OCI-LY7 (cell line): ENCODE results near the gene SND1. TPM values are rescaled to one million over a fixed set of nuclear protein-coding genes. Genes with fewer than 3 reads are reported as not detected.

Experiments
- BruUV-seq: library from RNA; stranded (reverse); fragments of 400-500 nt; replicated peaks from 2 replicates; lab custom pipeline; 2021; lab: Mats Ljungman, UMichigan
- CTCF ChIA-PET: fragments of 300-600 bp; sonication (Branson Sonifier 250); formaldehyde crosslinking; loops from one replicate; lab custom pipeline; 2022; ENCODE audit warnings: antibody characterized with exemption; ENCODE audit not compliant: unreplicated experiment; lab: Charles Lee
- POLR2A ChIA-PET: fragments of 300-600 bp; sonication (Branson Sonifier 250); formaldehyde crosslinking; loops from one replicate; lab custom pipeline; 2022; ENCODE audit warnings: antibody characterized with exemption; lab: Charles Lee
- DNase-seq: peaks from one replicate; pipeline ENCODE4 v3.0.0-alpha.2; 2015; ENCODE audit warnings: low spot score
- H2AFZ ChIP-seq: fragments of 200-600 bp; sonication (generic), shearing (Covaris generic); 2 replicates; pipeline ENCODE4 v1.6.1; 2014; ENCODE audit warnings: mild to moderate bottlenecking, antibody characterized with exemption, low read length, moderate library complexity
- H3K27ac ChIP-seq: fragments of 200-600 bp; sonication (generic); 2 replicates; pipeline ENCODE4 v1.5.1; 2014; ENCODE audit warnings: mixed run types, low read depth, mild to moderate bottlenecking, moderate library complexity, low read length, inconsistent platforms; ENCODE audit not compliant: poor library complexity, severe bottlenecking
- H3K36me3 ChIP-seq: fragments of 200-600 bp; sonication (generic); 2 replicates; pipeline ENCODE4 v1.6.1; 2014; ENCODE audit warnings: mild to moderate bottlenecking, antibody characterized with exemption, low read length, moderate library complexity, mixed read lengths; ENCODE audit not compliant: insufficient read depth
- H3K4me1 ChIP-seq: fragments of 200-600 bp; sonication (generic); 2 replicates; pipeline ENCODE4 v1.5.1; 2014; ENCODE audit warnings: mild to moderate bottlenecking, low read length; ENCODE audit not compliant: insufficient read depth, poor library complexity, severe bottlenecking
- H3K4me2 ChIP-seq: fragments of 200-600 bp; sonication (generic); 2 replicates; pipeline ENCODE4 v1.6.1; 2014; ENCODE audit warnings: mild to moderate bottlenecking, low read length
- H3K4me3 ChIP-seq: fragments of 200-600 bp; sonication (generic); 2 replicates; pipeline ENCODE4 v1.5.1; 2014; ENCODE audit warnings: mild to moderate bottlenecking, low read depth, low read length; ENCODE audit not compliant: poor library complexity, severe bottlenecking
- H3K79me2 ChIP-seq: fragments of 200-600 bp; sonication (generic); 2 replicates; pipeline ENCODE4 v1.6.1; 2016; ENCODE audit warnings: low read depth, mild to moderate bottlenecking, low read length, moderate library complexity, mixed read lengths; ENCODE audit not compliant: insufficient read depth
- H3K9me2 ChIP-seq: fragments of 200-600 bp; sonication (generic); 2 replicates; pipeline ENCODE4 v1.6.1; 2016; ENCODE audit warnings: mild to moderate bottlenecking, low read length, mixed read lengths; ENCODE audit not compliant: insufficient read depth
- H3K9me3 ChIP-seq: fragments of 200-600 bp; sonication (generic); 2 replicates; pipeline ENCODE4 v1.6.1; 2014; ENCODE audit warnings: mild to moderate bottlenecking, mixed run types, low read length, mixed read lengths
- H4K20me1 ChIP-seq: fragments of 200-600 bp; sonication (generic); 2 replicates; pipeline ENCODE4 v1.6.1; 2014; ENCODE audit warnings: mild to moderate bottlenecking, antibody characterized with exemption, low read length, moderate library complexity, mixed read lengths; ENCODE audit not compliant: insufficient read depth
- CTCF ChIP-seq: fragments of 200-600 bp; sonication (generic); conservative IDR thresholded peaks from 2 replicates; pipeline ENCODE4 v1.5.1; 2014; ENCODE audit warnings: mild to moderate bottlenecking, antibody characterized with exemption, low read length, moderate library complexity, mixed read lengths
- EZH2phosphoT487 ChIP-seq: fragments of 200-600 bp; sonication (generic); IDR thresholded peaks from 2 replicates; pipeline ENCODE4 v1.6.1; 2018; ENCODE audit warnings: low read depth, borderline replicate concordance, mild to moderate bottlenecking, mixed run types, antibody characterized with exemption, low read length, moderate library complexity, mixed read lengths
- intact Hi-C: fragments of 100-400 bp; cut with micrococcal nuclease; formaldehyde crosslinking; loops from one replicate; pipeline ENCODE4 v1.10.0; 2022; ENCODE audit not compliant: unreplicated experiment
- total RNA-seq, 2 experiments: library from RNA; depleted of rRNA in 1 of 2; stranded (reverse); fragments of >200 nt in 1 of 2; shearing (Covaris generic) in 1 of 2; gene quantifications; 2 replicates each; pipeline ENCODE4 v1.2.3, GENCODE V29; 2014 to 2022

The SND1 gene
- total RNA-seq, 2 experiments from 2014 or later = 111 to 221 TPM

- no peaks in the 10 kb centered on the region for H3K9me3 ChIP-seq
- DNase-seq = no peak
- intact Hi-C loops = no loop called here
- H4K20me1 ChIP-seq = no peaks in the 10 kb centered on the region
- peaks cover 5% of the 10 kb centered on the region for H3K4me1 ChIP-seq
- H2AFZ ChIP-seq = no peak overlapping the region
- TF ChIP-seq CTCF = no peak
- POLR2A ChIA-PET = interaction anchor here (0.7 to 4.0 kb wide), 4 partner anchors 10 to 158 kb away, joined by 3 to 29 read pairs (median 14); no protein-coding TSS in a partner anchor
- CTCF ChIA-PET = interaction anchor here (0.8 kb wide), 1 partner anchor 9 kb away, joined by 3 read pairs; no protein-coding TSS in a partner anchor
- no peak overlapping the region for H3K27ac ChIP-seq
- BruUV-seq = no TSS peak
- H3K9me2 ChIP-seq = no peaks in the 10 kb centered on the region
- no peak overlapping the region for H3K4me3 ChIP-seq
- no peaks in the 10 kb centered on the region for H3K36me3 ChIP-seq
- no peak overlapping the region for H3K4me2 ChIP-seq
- no peaks in the 10 kb centered on the region for H3K79me2 ChIP-seq
Measured at GRCh38 chr7:127918130-127918529, 266.1 kb downstream of the SND1 start.

- no peaks in the 10 kb centered on the region for H4K20me1 ChIP-seq
Measured at GRCh38 chr7:127920787-127921438, 268.9 kb downstream of the SND1 start.

More at GRCh38 chr7:127920787-127921438, 268.9 kb downstream of the SND1 start:
- no peaks in the 10 kb centered on the region for H3K9me2 ChIP-seq
- POLR2A ChIA-PET = interaction anchor here (0.6 to 1.8 kb wide), 6 partner anchors 8 to 439 kb away, joined by 4 to 9 read pairs (median 6); no protein-coding TSS in a partner anchor
- H3K36me3 ChIP-seq = no peaks in the 10 kb centered on the region
- no peak overlapping the region for H2AFZ ChIP-seq
- CTCF ChIA-PET = no interaction called here
- no peaks in the 10 kb centered on the region for H3K79me2 ChIP-seq
- DNase-seq = no peak
- no TSS peak for BruUV-seq
- no peaks in the 10 kb centered on the region for H3K9me3 ChIP-seq
- no peak overlapping the region for H3K4me3 ChIP-seq
- H3K4me2 ChIP-seq = no peak overlapping the region
- TF ChIP-seq EZH2phosphoT487 = no peak
- no peak for TF ChIP-seq CTCF
- intact Hi-C loops = no loop called here
- no peaks in the 10 kb centered on the region for H3K4me1 ChIP-seq
- H3K27ac ChIP-seq = no peak overlapping the region
